ENCODE data around the gene SPSB4.
A peak's percentile ranks its signal among the peaks of the same experiment; 100 is the strongest.
"Not testable (repeated sequence)": the region's sequence is repeated elsewhere in the genome, so short reads cannot be mapped to it uniquely, and the experiment has no call there.

SPSB4 gene

GRCh38 chr3:141095546-141095937 lies 44.4 kb downstream of the SPSB4 start:
- no peak for DNase-seq (ENCODE audit: low read depth)

- DNase-seq (ENCODE audit: low read depth): no peak
Observed at GRCh38 chr3:141096164-141096563, 45.0 kb downstream of the SPSB4 start.

GRCh38 chr3:141096981-141097380 lies 45.8 kb downstream of the SPSB4 start:
- no peak for DNase-seq (ENCODE audit: low read depth)

DNA sequence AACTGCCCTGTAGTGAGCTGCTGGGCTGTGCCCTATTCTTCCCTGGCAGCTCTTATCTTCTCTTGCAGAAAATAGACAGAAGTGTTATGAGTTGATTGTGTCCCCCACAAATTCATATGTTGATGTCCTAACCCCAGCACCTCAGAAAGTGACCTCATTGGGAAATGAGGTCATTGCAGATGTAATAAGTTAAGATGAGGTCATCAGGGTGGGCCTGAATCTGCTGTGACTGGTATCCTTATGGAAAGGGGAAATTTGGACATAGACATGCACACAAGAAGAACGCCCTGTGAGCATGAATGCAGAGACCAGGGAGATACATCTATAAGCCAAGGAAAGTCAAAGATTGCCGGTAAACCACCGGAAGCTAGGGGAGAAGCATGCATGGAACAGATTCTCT lies 49.0 kb downstream of the SPSB4 start:
- DNase-seq (ENCODE audit: low read depth): no peak

DNA sequence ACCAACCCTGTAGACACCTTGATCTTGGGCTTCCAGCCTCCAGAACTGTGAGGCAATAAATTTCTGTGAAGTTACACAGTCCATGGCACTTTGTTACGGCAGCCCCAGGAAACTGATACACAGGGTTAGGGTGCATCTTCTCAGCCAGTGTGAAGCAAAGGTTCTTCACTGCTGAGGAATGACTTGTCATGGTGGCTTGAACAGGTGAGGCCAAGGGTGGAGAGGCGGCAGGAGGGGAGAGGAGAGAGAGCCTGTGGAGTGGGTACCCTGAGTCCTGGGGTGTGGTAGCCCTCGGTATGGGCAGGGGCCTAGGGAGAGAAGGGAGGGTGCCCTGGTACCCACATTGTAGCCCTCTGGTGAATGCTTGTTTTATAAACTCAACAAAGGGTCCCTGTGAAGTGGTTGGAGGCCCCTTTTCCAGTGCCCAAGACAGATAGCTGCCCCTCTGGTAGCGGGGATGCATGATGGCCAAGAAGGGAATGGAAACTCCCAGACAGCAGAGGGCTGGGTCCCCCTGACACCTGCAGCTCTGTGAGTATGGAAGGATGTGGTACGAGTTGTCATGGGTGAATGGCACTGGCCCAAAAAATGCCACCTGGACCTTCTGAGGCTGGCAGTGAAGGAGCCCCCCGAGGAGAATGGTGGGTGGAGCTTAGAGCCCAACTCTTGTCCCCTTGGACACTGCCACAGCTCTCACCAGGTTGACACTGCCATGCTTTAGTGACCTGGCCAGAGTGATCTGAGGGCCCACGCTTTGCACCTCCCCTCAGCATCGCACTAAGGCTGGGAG lies 49.6 kb downstream of the SPSB4 start:
- DNase-seq (ENCODE audit: low read depth): no peak

DNA sequence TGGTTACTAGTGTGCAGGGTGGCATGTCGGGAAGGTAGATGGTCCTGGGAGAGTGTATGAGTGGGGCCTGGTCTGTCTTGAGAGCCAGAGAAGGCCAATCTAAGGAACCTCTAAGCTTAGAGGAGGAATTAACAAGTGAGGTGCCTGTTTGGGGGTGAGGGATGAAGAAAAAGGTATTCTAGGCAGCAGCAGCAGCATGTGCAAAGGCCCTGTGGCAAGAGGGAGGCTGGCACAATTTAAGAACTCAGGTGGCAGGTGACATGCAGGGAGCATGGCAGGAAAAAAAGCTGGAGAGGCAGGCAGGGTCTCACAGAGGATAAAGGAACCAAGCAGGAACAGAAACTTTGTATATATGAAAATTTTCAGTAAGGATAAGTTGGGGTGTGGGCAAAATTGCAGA lies 51.2 kb downstream of the SPSB4 start:
- DNase-seq (ENCODE audit: low read depth): no peak

DNA sequence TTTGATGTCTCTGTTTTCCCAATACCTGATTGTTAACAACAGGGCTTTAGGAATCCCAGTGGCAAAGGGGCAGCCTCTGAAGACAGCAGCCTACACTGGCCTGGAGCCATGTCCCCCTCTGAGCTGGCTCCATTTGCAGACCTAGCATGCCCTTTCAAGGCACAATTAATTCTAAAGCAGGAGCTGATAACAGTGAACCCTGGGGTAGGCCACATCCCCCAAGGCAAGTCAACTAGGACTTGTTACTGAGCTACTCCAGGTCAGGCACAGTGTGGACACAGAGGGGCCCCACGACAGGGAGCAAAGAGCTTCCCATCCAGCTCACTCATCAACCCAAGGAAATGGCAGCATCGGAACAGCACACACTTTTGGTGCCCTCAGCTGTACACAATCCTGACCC lies 51.9 kb downstream of the SPSB4 start:
- no peak for DNase-seq (ENCODE audit: low read depth)

- DNase-seq (ENCODE audit: low read depth): no peak
Observed at GRCh38 chr3:141103503-141103902, 52.4 kb downstream of the SPSB4 start.

GRCh38 chr3:141104151-141104821 lies 53.1 kb downstream of the SPSB4 start:
- no peak for DNase-seq (ENCODE audit: low read depth)

DNA sequence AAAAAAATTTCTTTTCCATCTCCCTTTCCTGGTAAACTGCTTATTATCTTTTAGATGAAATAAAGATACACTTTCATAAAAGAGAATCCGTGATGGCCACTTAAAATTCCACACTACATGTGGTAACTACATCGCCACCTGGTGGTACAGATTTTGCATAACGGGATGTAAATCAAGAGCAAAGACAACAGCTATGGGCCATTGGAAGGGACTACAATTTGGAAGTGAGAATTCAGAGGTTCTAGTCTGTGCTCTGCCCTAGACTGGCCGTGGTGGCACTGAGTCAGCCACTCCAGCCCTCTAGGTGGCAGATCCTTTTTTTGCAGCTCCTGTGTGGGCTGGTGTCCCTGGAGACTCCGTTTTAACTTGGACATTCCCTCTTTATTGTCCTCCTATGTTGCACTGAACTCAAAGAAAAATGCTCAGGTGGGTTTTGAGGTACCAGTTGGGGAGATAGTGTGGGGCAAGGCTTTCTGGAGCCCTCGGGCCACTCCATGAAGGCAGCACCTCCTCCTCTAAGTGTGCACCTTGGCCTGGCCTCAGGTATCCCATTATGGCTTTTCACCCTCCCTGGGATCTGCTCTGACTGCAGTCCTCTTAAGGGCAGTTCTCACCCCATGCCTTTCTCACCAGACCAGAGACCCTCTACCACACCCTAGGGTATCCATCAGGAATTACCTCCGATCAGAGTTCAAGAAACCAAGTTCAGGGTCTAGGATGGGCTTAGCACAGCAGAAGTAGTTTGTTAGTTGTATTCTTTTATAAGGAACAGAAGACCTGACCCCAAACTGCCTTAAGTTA lies 54.9 kb downstream of the SPSB4 start:
- peak; percentile 58 for DNase-seq (ENCODE audit: low read depth)

- no peak for DNase-seq (ENCODE audit: low read depth)
Observed at GRCh38 chr3:141106842-141107241, 55.7 kb downstream of the SPSB4 start.

- no peak for DNase-seq (ENCODE audit: low read depth)
Observed at GRCh38 chr3:141108039-141108438, 56.9 kb downstream of the SPSB4 start.

DNA sequence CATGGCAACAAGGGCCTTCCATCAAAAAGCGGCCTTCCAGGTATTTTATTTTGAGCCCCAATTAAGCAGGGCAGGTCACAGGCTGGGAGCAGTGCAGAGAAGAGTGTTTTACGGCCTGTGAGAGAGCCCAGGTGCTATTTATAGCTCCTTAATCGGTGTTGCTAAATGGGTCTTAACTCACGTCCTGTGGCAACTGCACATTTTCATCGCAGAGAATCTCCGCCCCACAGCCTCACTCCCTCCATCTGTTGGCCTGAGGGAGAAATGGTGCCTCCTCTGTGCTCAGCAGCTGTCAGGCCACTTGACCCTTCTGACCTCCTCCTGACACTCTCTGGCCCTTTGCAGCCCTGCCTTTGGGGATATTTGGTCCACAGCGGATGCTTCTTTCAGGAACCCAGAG lies 58.6 kb downstream of the SPSB4 start:
- DNase-seq (ENCODE audit: low read depth): no peak

- DNase-seq (ENCODE audit: low read depth): no peak
Observed at GRCh38 chr3:141110322-141110721, 59.2 kb downstream of the SPSB4 start.

DNA sequence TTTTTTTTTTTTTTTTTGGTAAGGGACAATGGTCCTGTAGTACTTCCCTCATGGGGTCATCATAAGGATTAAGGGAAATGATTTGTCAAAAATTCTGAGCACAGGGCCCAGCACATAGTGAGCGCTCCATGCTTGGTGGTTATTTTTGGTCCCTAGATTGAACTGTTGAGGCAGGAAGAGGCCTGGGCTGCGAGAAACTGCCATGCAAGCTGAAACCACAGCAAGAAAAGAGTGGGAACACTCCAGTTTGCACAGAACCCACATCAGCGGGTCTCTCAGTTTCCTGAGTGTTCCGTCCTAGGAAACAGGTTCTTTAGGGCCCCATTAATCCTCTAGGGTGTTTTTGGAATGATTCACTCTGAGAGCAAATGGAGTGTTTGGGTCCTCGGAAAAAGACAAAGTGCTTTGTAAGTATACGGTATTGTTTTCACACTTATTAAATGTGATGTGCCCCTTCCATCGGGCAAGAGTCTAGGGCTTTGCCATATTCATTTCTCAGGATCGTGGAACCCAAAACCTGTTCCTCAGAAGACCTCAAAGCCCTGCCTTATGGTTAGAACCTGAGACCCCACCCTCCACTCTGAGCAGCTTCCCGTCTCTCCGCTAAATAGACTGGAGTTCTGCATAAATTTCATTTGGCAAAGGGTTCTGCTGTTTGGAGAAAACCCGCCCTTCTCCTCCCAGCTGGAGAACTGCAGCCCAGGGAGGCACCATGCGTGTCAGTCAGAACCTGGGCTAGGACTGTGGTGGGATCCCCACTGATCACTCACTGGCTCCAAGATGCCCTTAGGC lies 60.4 kb downstream of the SPSB4 start:
- DNase-seq (ENCODE audit: low read depth): no peak

DNA sequence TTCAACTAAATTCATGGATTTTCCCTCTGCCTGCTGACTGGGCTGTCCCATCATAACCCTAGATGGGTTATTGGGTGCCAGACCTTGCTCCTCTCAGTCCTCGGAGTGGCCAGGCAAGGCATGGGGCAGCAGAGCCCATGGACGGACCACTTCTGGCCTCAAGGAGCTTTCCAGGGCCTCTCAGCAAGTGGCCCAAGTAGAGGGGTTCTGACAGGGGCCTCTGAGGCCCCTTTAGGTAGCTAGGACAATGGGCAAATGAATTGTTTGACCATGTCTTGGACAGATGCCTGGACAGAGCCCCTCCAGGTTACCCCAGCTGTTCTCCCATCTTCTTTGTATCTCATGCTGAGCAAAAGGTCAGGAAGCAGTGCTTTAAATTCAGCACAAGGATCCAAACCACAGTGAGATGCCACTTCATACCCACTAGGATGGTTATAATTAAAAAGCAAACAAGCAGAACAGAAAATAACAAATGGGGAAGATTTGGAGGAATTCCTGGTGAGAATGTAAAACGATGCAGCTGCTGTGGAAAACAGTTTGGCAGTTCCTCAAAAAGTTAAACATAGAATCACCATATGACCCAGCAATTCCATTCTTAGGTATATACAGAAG lies 61.6 kb downstream of the SPSB4 start:
- DNase-seq (ENCODE audit: low read depth): no peak

GRCh38 chr3:141113680-141114079 lies 62.5 kb downstream of the SPSB4 start:
- DNase-seq (ENCODE audit: low read depth): not testable (repeated sequence)

DNA sequence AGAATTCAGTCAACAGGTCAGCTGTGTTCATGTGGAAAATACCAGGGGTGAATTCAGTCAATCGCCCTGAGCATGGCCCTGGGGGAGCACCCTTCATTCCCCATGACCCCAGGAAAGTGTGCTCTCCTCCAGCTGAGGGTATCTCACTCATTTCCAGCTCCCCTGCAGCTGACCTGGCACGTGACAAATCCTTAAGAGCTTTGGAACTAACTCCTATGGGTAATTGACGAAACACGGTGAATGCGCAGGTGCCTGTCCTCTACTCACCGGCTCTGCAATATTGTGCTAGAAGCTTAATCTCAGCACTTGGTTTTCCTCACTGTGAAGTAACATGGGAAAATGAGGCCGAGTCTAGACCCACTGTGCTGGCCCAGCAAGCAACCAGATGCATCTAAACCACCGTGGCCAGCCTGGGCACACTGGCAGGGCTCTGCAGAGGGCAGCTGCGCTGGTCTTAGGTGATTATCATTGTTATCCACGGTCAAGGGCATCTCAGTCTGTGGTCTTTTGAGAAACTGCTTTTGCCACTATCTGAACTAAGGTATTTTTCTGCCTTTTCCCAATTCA lies 63.1 kb downstream of the SPSB4 start:
- no peak for DNase-seq (ENCODE audit: low read depth)

DNA sequence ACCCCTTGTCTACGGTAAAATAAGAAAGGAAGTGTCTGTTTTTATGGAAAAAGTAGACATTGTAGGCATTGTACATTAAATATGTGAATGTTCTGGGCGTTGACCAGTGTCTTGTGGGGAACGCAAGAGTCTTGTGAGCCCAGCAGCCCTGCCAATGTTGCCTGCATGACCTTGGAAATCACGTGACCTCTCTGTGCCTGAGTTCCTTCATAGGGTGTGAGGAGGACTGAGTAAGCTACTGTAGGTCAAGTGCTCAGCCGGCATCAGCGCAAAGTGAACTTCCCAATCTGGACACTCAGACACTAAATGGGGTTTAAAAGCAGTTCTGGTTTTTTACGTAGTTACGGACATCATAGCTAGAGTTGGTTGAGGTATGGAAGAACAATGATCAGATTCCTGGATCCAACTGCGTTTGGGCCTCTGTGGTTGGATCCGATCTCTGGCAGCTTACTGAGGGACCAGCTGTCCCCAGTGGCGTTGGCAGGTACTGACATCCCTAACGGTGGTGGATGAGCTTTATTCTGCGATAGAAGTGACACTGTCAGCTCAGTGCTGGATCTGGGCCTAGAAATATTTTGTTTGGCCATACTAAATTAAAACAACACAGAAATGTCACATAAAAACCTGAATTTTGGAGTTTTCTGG lies 63.8 kb downstream of the SPSB4 start:
- no peak for DNase-seq (ENCODE audit: low read depth)

DNA sequence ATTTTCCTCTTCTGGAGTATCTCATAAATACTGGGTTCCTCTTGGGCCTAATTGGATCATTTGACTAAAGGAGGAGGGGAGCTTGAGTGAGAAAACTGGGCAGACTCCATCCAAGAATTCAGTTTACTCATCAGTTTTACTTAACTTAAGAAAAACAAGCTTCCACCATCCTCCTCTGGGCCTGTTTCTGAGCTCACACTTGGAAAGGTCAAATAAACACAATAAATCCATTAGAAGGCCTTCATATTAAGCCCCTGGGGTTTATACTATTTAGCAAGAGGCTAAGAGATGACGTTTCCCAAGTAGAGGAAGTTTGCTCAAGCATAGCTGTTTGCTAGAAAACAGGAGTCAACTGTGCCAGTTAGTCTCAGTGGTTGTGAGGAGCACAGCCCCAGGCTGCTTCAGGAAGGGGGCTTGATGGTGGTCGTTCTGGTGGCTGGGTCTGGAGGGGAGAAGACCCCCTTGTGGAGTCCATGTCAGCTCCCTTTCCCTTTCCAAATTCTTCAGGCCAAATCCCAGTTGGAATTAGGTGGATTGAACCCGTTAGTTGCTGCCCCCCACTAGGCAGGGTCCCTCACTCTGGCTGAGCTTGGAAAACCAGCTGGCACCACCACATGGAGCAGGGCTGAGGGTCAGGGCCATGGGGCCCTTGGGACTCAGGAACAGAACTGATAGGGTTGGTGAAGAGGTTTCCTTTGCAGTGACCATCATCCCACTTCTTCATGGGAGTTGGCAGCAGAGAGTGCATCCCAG lies 64.8 kb downstream of the SPSB4 start:
- no peak for DNase-seq (ENCODE audit: low read depth)
